Measurements from ENCODE around the gene DNAJC11. TPM values are rescaled to one million over a fixed set of nuclear protein-coding genes. Genes with fewer than 3 reads are reported as not detected.

Gene DNAJC11
- total RNA-seq, result 10 to 100 TPM; 28.7 to 40.1 (median 36.2) TPM
- total RNA-seq (2013), result 30.7 TPM

GRCh38 chr1:6701437-6702153, at the start of gene DNAJC11:
Gene DNAJC11 (minus strand): TSS chr1:6701816. CDS start chr1:6701800, 16 bp downstream.
- WGBS (ENCODE audit: insufficient coverage), result under 1% methylated on average over 80 of the region's 80 CpGs
- peak within 1 kb of the TSS; percentile 81 for H3K4me3 ChIP-seq (ENCODE audit: low read length)
- H3K9me3 ChIP-seq (ENCODE audit: control insufficient read depth, insufficient read depth, low read length), result no peaks in the 10 kb centered on the region
- H3K4me3 Mint-ChIP-seq, result peak within 1 kb of the TSS; percentile 90
- peaks cover 0 to under 1% of the 10 kb centered on the region in 2 donors for H3K27me3 Mint-ChIP-seq (ENCODE audit: low read depth in 2 of 2)
- H3K9me3 Mint-ChIP-seq, result no peaks in the 10 kb centered on the region
- TF ChIP-seq CTCF (IDR thresholded peaks at IDR 0.05), result peak; percentile 95
- H3K4me1 Mint-ChIP-seq, result peaks cover 22 to 26% of the 10 kb centered on the region in 2 donors
- H3K36me3 ChIP-seq (ENCODE audit: control insufficient read depth, insufficient read depth, low read length), result no peaks in the 10 kb centered on the region
- peak within 1 kb of the TSS; percentile 40 for H3K27ac ChIP-seq (ENCODE audit: low read length)
- H3K27me3 ChIP-seq (ENCODE audit: control insufficient read depth, insufficient read depth, low read length), result no peaks in the 10 kb centered on the region
- intact Hi-C loops (cut with micrococcal nuclease), result loop anchor here (5.0 kb wide), 1 partner anchor 86 kb away; the partner anchor contains the start of gene CAMTA1
- H3K4me1 ChIP-seq (ENCODE audit: control insufficient read depth, insufficient read depth, low read length), result peaks cover 12% of the 10 kb centered on the region
- H3K36me3 Mint-ChIP-seq, result no peaks in the 10 kb centered on the region
- peak; percentile 97 to 100 (median 97) for ATAC-seq
- H3K27ac Mint-ChIP-seq, result peak within 1 kb of the TSS; percentile 45 to 87
- peak; percentile 95 to 96 for DNase-seq

- Histone ChIP-seq H3K36me3 (ENCODE audit: control insufficient read depth, insufficient read depth, low read length) (no peaks in the 10 kb centered on the region), H3K27me3 (ENCODE audit: control insufficient read depth, insufficient read depth, low read length) (no peaks in the 10 kb centered on the region), H3K9me3 (ENCODE audit: control insufficient read depth, insufficient read depth, low read length) (no peaks in the 10 kb centered on the region), H3K4me3 (ENCODE audit: low read length) (no peak overlapping the region), H3K27ac (ENCODE audit: low read length) (no peak overlapping the region), H3K4me1 (ENCODE audit: control insufficient read depth, insufficient read depth, low read length) (no peaks in the 10 kb centered on the region)
- H3K9me3 Mint-ChIP-seq, result no peaks in the 10 kb centered on the region
- TF ChIP-seq CTCF (IDR thresholded peaks at IDR 0.05), result no peak
- H3K27ac Mint-ChIP-seq, result no peak overlapping the region
- no peaks in the 10 kb centered on the region for H3K36me3 Mint-ChIP-seq
- ATAC-seq (no peak), DNase-seq (no peak)
- 96% methylated on average over 4 of the region's 4 CpGs for WGBS (ENCODE audit: insufficient coverage)
- no peaks in the 10 kb centered on the region for H3K4me1 Mint-ChIP-seq
- intact Hi-C loops (cut with micrococcal nuclease), result no loop called here
- no peak overlapping the region for H3K4me3 Mint-ChIP-seq
- peaks cover 14 to 19% of the 10 kb centered on the region in 2 donors for H3K27me3 Mint-ChIP-seq (ENCODE audit: low read depth in 2 of 2)
Observed at GRCh38 chr1:6750490-6750889, 48.9 kb upstream of the DNAJC11 start.

GRCh38 chr1:6747674-6748073, 46.1 kb upstream of the DNAJC11 start:
- no peak overlapping the region for H3K27ac Mint-ChIP-seq

More at GRCh38 chr1:6747674-6748073, 46.1 kb upstream of the DNAJC11 start:
- intact Hi-C loops (cut with micrococcal nuclease), result no loop called here
- H3K4me1 ChIP-seq (ENCODE audit: control insufficient read depth, insufficient read depth, low read length), result peaks cover 8% of the 10 kb centered on the region
- H3K4me3 ChIP-seq (ENCODE audit: low read length), result no peak overlapping the region
- no peaks in the 10 kb centered on the region for H3K27me3 ChIP-seq (ENCODE audit: control insufficient read depth, insufficient read depth, low read length)
- no peak for TF ChIP-seq CTCF (IDR thresholded peaks at IDR 0.05)
- no peaks in the 10 kb centered on the region for H3K36me3 Mint-ChIP-seq
- WGBS (ENCODE audit: insufficient coverage), result no CpG with 5 or more reads among the region's 2 CpGs
- ATAC-seq (no peak), DNase-seq (no peak)
- H3K36me3 ChIP-seq (ENCODE audit: control insufficient read depth, insufficient read depth, low read length), result no peaks in the 10 kb centered on the region
- H3K4me1 Mint-ChIP-seq, result peaks cover 7 to 13% of the 10 kb centered on the region in 2 donors
- no peaks in the 10 kb centered on the region for H3K9me3 ChIP-seq (ENCODE audit: control insufficient read depth, insufficient read depth, low read length)
- H3K9me3 Mint-ChIP-seq, result no peaks in the 10 kb centered on the region
- H3K27ac ChIP-seq (ENCODE audit: low read length), result no peak overlapping the region
- peaks cover 2 to 6% of the 10 kb centered on the region in 2 donors for H3K27me3 Mint-ChIP-seq (ENCODE audit: low read depth in 2 of 2)
- no peak overlapping the region for H3K4me3 Mint-ChIP-seq

Data from natural killer cell (primary cell).